Stomach (tissue), 4 donors: Measurements from ENCODE around the gene EDA.

Experiments used
- EP300 ChIP-seq: sonication (generic); formaldehyde crosslinking; IDR thresholded peaks from one replicate; pipeline ENCODE4 v1.6.1; 2017; ENCODE audit warnings: antibody characterized with exemption
- TF ChIP-seq, protein P1 (sequence below), 7 experiments: fragments of 450-650 bp in 4 of 7; fragments of 200-600 bp in 3 of 7; sonication (generic) in 3 of 7; IDR thresholded peaks; one replicate each; pipeline ENCODE4 v1.5.1; 2016 to 2019; ENCODE audit warnings: antibody characterized with exemption in 7 of 7, control low read depth in 2 of 7, mild to moderate bottlenecking in 1 of 7

DNA sequence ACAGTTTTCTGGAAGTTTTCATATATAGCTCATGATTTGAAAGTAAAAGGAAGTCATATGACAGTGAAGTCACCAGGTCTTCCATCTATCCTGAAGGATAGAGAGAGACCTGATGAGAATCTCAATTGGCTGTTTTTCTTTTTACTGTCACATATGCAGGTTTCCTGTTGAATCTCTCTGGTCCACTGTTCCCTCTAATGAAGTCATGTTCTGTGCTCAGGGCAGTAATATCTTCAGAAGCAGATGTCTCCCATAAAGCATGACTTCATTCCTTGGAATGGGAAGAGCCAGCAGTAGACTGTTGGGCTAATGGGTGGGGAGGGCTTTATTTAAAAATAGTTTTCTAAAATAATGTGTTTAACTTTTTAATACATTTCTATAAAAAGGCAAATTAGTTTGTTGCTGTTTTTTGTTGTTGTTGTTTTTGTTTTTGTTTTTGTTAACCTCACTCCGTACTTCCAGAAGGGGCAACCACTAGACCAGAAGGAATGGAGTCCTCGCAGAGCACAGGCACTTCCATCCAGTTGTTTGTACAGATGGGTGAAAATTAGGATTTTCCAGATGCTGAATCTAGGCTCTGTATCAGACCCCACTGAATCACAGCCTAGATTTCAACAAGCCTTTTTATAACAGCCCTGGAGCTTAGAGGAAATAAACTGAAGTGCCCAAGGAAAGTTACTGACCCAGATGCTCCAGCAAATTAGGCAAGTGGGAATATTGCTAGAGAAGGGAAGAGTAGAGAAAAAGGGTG lies 379.6 kb downstream of the EDA start:
- TF ChIP-seq, protein P1, sequence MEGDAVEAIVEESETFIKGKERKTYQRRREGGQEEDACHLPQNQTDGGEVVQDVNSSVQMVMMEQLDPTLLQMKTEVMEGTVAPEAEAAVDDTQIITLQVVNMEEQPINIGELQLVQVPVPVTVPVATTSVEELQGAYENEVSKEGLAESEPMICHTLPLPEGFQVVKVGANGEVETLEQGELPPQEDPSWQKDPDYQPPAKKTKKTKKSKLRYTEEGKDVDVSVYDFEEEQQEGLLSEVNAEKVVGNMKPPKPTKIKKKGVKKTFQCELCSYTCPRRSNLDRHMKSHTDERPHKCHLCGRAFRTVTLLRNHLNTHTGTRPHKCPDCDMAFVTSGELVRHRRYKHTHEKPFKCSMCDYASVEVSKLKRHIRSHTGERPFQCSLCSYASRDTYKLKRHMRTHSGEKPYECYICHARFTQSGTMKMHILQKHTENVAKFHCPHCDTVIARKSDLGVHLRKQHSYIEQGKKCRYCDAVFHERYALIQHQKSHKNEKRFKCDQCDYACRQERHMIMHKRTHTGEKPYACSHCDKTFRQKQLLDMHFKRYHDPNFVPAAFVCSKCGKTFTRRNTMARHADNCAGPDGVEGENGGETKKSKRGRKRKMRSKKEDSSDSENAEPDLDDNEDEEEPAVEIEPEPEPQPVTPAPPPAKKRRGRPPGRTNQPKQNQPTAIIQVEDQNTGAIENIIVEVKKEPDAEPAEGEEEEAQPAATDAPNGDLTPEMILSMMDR (IDR thresholded peaks at IDR 0.05) = no peak
- no peak for TF ChIP-seq EP300
